HG02981 (cell line): ENCODE measurements around the gene ABHD1.
A peak's percentile ranks its signal among the peaks of the same experiment; 100 is the strongest.
"Not testable (repeated sequence)": the region's sequence is repeated elsewhere in the genome, so short reads cannot be mapped to it uniquely, and the experiment has no call there.

Source experiments
- ATAC-seq: cut with Tn5 transposase; IDR thresholded peaks from one replicate; pipeline ENCODE4 v1.9.1; 2021; ENCODE audit warnings: mild to moderate bottlenecking, moderate library complexity; ENCODE audit not compliant: unreplicated experiment

The ABHD1 gene

GRCh38 chr2:27108221-27108620 lies 15.4 kb upstream of the ABHD1 start:
- ATAC-seq = no peak

GRCh38 chr2:27109083-27109482 lies 14.5 kb upstream of the ABHD1 start:
- no peak for ATAC-seq

GRCh38 chr2:27110603-27111352 lies 12.8 kb upstream of the ABHD1 start:
- not testable (repeated sequence) for ATAC-seq

- ATAC-seq = not testable (repeated sequence)
Measured at GRCh38 chr2:27111392-27112078, 12.1 kb upstream of the ABHD1 start.

- no peak for ATAC-seq
Measured at GRCh38 chr2:27115519-27115918, 8.1 kb upstream of the ABHD1 start.

GRCh38 chr2:27117995-27118524 lies 5.6 kb upstream of the ABHD1 start:
- no peak for ATAC-seq

- no peak for ATAC-seq
Measured at GRCh38 chr2:27118525-27119329, 4.9 kb upstream of the ABHD1 start, which contains the start of gene CGREF1. CGREF1 (minus strand) TSS chr2:27119128; CDS start chr2:27104366, 14,762 bp downstream.

GRCh38 chr2:27119330-27119670 lies 4.3 kb upstream of the ABHD1 start:
- not testable (repeated sequence) for ATAC-seq

- no peak for ATAC-seq
Measured at GRCh38 chr2:27121906-27122305, 1.7 kb upstream of the ABHD1 start.

GRCh38 chr2:27122791-27123190 lies 824 bp upstream of the ABHD1 start:
- ATAC-seq = no peak

- no peak for ATAC-seq
Measured at GRCh38 chr2:27125104-27125503, 1.5 kb downstream of the ABHD1 start.

- no peak for ATAC-seq
Measured at GRCh38 chr2:27126252-27126710, 2.7 kb downstream of the ABHD1 start.

- no peak for ATAC-seq
Measured at GRCh38 chr2:27127883-27128667, 4.5 kb downstream of the ABHD1 start.

- no peak for ATAC-seq
Measured at GRCh38 chr2:27128668-27129571, 5.3 kb downstream of the ABHD1 start.

GRCh38 chr2:27130396-27130795 lies 6.8 kb downstream of the ABHD1 start:
- no peak for ATAC-seq

- no peak for ATAC-seq
Measured at GRCh38 chr2:27131429-27131828, 7.8 kb downstream of the ABHD1 start.

GRCh38 chr2:27133195-27133875 lies 9.7 kb downstream of the ABHD1 start:
- no peak for ATAC-seq

GRCh38 chr2:27133905-27134780 lies 10.5 kb downstream of the ABHD1 start, which contains the start of gene PREB:
PREB (minus strand) TSS chr2:27134636; CDS start chr2:27134421, 215 bp downstream.
- peak; percentile 92 for ATAC-seq
